Measurements from ENCODE around the gene LMLN. TPM values are rescaled to one million over a fixed set of nuclear protein-coding genes. Genes with fewer than 3 reads are reported as not detected.
A peak's percentile ranks its signal among the peaks of the same experiment; 100 is the strongest.

Gene LMLN
- total and polyA plus RNA-seq, 2 donors (not counting 1 experiment from before 2014, with no cell fraction given) = 6.6 to 7.1 TPM

DNA sequence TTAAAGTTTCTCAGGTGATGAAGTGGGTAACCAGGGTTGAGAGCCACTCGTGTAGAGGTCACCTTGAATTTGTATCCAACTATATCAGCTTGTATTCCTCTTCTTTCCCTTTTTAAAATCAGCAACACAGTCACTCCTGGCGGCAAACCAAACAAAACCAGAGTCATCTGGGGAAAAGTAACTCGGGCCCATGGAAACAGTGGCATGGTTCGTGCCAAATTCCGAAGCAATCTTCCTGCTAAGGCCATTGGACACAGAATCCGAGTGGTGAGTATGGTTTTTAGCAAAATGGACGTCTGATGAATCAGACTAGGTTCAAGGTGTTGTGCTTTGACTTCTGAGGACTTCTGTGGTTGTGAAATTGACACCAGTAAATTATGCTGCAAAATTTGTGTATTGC lies 6.1 kb upstream of the LMLN start:
- Histone ChIP-seq H3K27me3 (ENCODE audit: control insufficient read depth, insufficient read depth, low read length) (no peaks in the 10 kb centered on the region), H2AFZ (ENCODE audit: low read length) (no peak overlapping the region), H3K4me2 (ENCODE audit: extremely low read depth, insufficient read depth, low read length) (peak overlapping the region; percentile 32), H3K27ac (ENCODE audit: insufficient read depth, low read length) (no peak overlapping the region), H3K9me3 (ENCODE audit: control insufficient read depth, insufficient read depth, low read depth, low read length) (no peaks in the 10 kb centered on the region), H3K79me2 (ENCODE audit: control insufficient read depth, insufficient read depth, low read length) (peaks cover 41% of the 10 kb centered on the region), H3K4me1 (ENCODE audit: control insufficient read depth, extremely low read depth, insufficient read depth, low read length) (peaks cover 5% of the 10 kb centered on the region), H3K9ac (ENCODE audit: insufficient read depth, low read length) (no peak overlapping the region), H4K20me1 (ENCODE audit: control insufficient read depth, extremely low read depth, insufficient read depth, low read length) (no peaks in the 10 kb centered on the region), H3K36me3 (ENCODE audit: control insufficient read depth, insufficient read depth, low read length) (peaks cover 16% of the 10 kb centered on the region), H3K4me3 (replicated peaks in 1 of 4; ENCODE audit: control extremely low read depth in 1 of 4, insufficient read depth in 1 of 4, low read depth in 3 of 4, low read length in 4 of 4) (no peak overlapping the region)
- TF ChIP-seq, protein P1, sequence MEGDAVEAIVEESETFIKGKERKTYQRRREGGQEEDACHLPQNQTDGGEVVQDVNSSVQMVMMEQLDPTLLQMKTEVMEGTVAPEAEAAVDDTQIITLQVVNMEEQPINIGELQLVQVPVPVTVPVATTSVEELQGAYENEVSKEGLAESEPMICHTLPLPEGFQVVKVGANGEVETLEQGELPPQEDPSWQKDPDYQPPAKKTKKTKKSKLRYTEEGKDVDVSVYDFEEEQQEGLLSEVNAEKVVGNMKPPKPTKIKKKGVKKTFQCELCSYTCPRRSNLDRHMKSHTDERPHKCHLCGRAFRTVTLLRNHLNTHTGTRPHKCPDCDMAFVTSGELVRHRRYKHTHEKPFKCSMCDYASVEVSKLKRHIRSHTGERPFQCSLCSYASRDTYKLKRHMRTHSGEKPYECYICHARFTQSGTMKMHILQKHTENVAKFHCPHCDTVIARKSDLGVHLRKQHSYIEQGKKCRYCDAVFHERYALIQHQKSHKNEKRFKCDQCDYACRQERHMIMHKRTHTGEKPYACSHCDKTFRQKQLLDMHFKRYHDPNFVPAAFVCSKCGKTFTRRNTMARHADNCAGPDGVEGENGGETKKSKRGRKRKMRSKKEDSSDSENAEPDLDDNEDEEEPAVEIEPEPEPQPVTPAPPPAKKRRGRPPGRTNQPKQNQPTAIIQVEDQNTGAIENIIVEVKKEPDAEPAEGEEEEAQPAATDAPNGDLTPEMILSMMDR (conservative IDR thresholded peaks at IDR 0.05 in 1 of 2, IDR thresholded peaks at IDR 0.05 in 1 of 2; ENCODE audit: low read depth in 1 of 2, low read length in 2 of 2) = no peak
- no peak for TF ChIP-seq EZH2 (IDR thresholded peaks at IDR 0.05; ENCODE audit: low read length, missing control alignments)
- DNase-seq (ENCODE audit: low read depth in 2 of 2) = peak in 1 of 2 donors; percentile 89

- H2AFZ ChIP-seq (ENCODE audit: low read length) = no peak overlapping the region
- peaks cover 9% of the 10 kb centered on the region for H3K4me1 ChIP-seq (ENCODE audit: control insufficient read depth, extremely low read depth, insufficient read depth, low read length)
- H3K27ac ChIP-seq (ENCODE audit: insufficient read depth, low read length) = no peak overlapping the region
- DNase-seq (ENCODE audit: low read depth in 2 of 2) = no peak
- H3K27me3 ChIP-seq (ENCODE audit: control insufficient read depth, insufficient read depth, low read length) = no peaks in the 10 kb centered on the region
- no peak overlapping the region for H3K4me3 ChIP-seq (replicated peaks in 1 of 4; ENCODE audit: control extremely low read depth in 1 of 4, insufficient read depth in 1 of 4, low read depth in 3 of 4, low read length in 4 of 4)
- H4K20me1 ChIP-seq (ENCODE audit: control insufficient read depth, extremely low read depth, insufficient read depth, low read length) = no peaks in the 10 kb centered on the region
- no peak overlapping the region for H3K9ac ChIP-seq (ENCODE audit: insufficient read depth, low read length)
- peaks cover 31% of the 10 kb centered on the region for H3K79me2 ChIP-seq (ENCODE audit: control insufficient read depth, insufficient read depth, low read length)
- TF ChIP-seq, protein P1 (conservative IDR thresholded peaks at IDR 0.05 in 1 of 2, IDR thresholded peaks at IDR 0.05 in 1 of 2; ENCODE audit: low read depth in 1 of 2, low read length in 2 of 2) = no peak
- TF ChIP-seq EZH2 (IDR thresholded peaks at IDR 0.05; ENCODE audit: low read length, missing control alignments) = no peak
- H3K9me3 ChIP-seq (ENCODE audit: control insufficient read depth, insufficient read depth, low read depth, low read length) = no peaks in the 10 kb centered on the region
- no peak overlapping the region for H3K4me2 ChIP-seq (ENCODE audit: extremely low read depth, insufficient read depth, low read length)
- H3K36me3 ChIP-seq (ENCODE audit: control insufficient read depth, insufficient read depth, low read length) = peaks cover 16% of the 10 kb centered on the region
These were observed 4.0 kb upstream of the LMLN start for GRCh38 chr3:197955892-197956477.

DNA sequence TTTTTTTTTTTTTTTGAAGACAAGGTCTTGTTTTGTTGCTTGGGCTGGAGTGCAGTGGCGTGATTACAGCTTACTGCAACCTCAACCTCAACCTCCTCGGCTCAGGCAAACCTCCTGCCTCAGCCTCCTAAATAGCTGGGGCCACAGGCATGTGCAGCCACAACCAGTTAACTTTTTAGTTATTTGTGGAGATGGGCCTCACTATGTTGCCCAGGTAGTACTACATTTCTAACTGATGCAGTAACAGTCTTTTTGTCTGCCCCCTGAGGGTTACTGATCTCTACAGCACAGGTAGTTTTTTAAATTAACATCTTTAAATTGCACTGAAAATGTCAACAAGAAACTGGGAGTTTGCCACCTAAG lies 3.4 kb upstream of the LMLN start:
- Histone ChIP-seq H3K4me1 (ENCODE audit: control insufficient read depth, extremely low read depth, insufficient read depth, low read length) (peaks cover 9% of the 10 kb centered on the region), H3K4me3 (replicated peaks in 1 of 4; ENCODE audit: control extremely low read depth in 1 of 4, insufficient read depth in 1 of 4, low read depth in 3 of 4, low read length in 4 of 4) (no peak overlapping the region), H2AFZ (ENCODE audit: low read length) (no peak overlapping the region), H3K4me2 (ENCODE audit: extremely low read depth, insufficient read depth, low read length) (no peak overlapping the region), H3K27ac (ENCODE audit: insufficient read depth, low read length) (no peak overlapping the region), H3K9me3 (ENCODE audit: control insufficient read depth, insufficient read depth, low read depth, low read length) (no peaks in the 10 kb centered on the region), H3K9ac (ENCODE audit: insufficient read depth, low read length) (no peak overlapping the region), H3K36me3 (ENCODE audit: control insufficient read depth, insufficient read depth, low read length) (peaks cover 14% of the 10 kb centered on the region), H4K20me1 (ENCODE audit: control insufficient read depth, extremely low read depth, insufficient read depth, low read length) (no peaks in the 10 kb centered on the region), H3K27me3 (ENCODE audit: control insufficient read depth, insufficient read depth, low read length) (no peaks in the 10 kb centered on the region), H3K79me2 (ENCODE audit: control insufficient read depth, insufficient read depth, low read length) (peaks cover 25% of the 10 kb centered on the region)
- TF ChIP-seq, protein P1 (conservative IDR thresholded peaks at IDR 0.05 in 1 of 2, IDR thresholded peaks at IDR 0.05 in 1 of 2; ENCODE audit: low read depth in 1 of 2, low read length in 2 of 2) = no peak
- TF ChIP-seq EZH2 (IDR thresholded peaks at IDR 0.05; ENCODE audit: low read length, missing control alignments) = no peak
- DNase-seq (ENCODE audit: low read depth in 2 of 2) = no peak

Measured in fibroblast of lung (primary cell).